Measurements from ENCODE around the gene PAF1. TPM values are rescaled to one million over a fixed set of nuclear protein-coding genes. Genes with fewer than 3 reads are reported as not detected.
A peak's percentile ranks its signal among the peaks of the same experiment; 100 is the strongest.

PAF1 gene
- total RNA-seq, 2 donors from 2014 or later, result 16.9 to 49.8 TPM

- Histone ChIP-seq H3K27ac (no peak overlapping the region), H3K4me3 (no peak overlapping the region), H3K36me3 (replicated peaks in 1 of 2; ENCODE audit: insufficient read depth in 1 of 2, low read depth in 2 of 2) (no peaks in the 10 kb centered on the region), H3K27me3 (no peaks in the 10 kb centered on the region), H3K4me1 (peaks cover 14% of the 10 kb centered on the region), H3K9me3 (no peaks in the 10 kb centered on the region)
- DNase-seq (no peak), ATAC-seq (no peak)
- TF ChIP-seq, protein P1, sequence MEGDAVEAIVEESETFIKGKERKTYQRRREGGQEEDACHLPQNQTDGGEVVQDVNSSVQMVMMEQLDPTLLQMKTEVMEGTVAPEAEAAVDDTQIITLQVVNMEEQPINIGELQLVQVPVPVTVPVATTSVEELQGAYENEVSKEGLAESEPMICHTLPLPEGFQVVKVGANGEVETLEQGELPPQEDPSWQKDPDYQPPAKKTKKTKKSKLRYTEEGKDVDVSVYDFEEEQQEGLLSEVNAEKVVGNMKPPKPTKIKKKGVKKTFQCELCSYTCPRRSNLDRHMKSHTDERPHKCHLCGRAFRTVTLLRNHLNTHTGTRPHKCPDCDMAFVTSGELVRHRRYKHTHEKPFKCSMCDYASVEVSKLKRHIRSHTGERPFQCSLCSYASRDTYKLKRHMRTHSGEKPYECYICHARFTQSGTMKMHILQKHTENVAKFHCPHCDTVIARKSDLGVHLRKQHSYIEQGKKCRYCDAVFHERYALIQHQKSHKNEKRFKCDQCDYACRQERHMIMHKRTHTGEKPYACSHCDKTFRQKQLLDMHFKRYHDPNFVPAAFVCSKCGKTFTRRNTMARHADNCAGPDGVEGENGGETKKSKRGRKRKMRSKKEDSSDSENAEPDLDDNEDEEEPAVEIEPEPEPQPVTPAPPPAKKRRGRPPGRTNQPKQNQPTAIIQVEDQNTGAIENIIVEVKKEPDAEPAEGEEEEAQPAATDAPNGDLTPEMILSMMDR (IDR thresholded peaks at IDR 0.05), result no peak
- no peak for TF ChIP-seq POLR2A (IDR thresholded peaks at IDR 0.05)
- intact Hi-C loops (cut with DNase I), result loop anchor here (10.0 kb wide), 1 partner anchor 73 kb away; the partner anchor contains the start of gene SAMD4B
- WGBS, 2 donors, result 79 to 89% methylated on average over 30 of the region's 30 CpGs
Observed at GRCh38 chr19:39417463-39418181, 26.7 kb upstream of the PAF1 start.

GRCh38 chr19:39416152-39417120 lies 25.5 kb upstream of the PAF1 start:
- Histone ChIP-seq H3K27me3 (no peaks in the 10 kb centered on the region), H3K27ac (no peak overlapping the region), H3K4me1 (peaks cover 23% of the 10 kb centered on the region), H3K36me3 (replicated peaks in 1 of 2; ENCODE audit: insufficient read depth in 1 of 2, low read depth in 2 of 2) (no peaks in the 10 kb centered on the region), H3K9me3 (no peaks in the 10 kb centered on the region), H3K4me3 (no peak overlapping the region)
- ATAC-seq (no peak), DNase-seq (no peak)
- intact Hi-C loops (cut with DNase I), result loop anchor here (10.0 kb wide), 1 partner anchor 72 kb away; the partner anchor contains the start of gene SAMD4B
- TF ChIP-seq, protein P1 (IDR thresholded peaks at IDR 0.05), result no peak
- TF ChIP-seq POLR2A (IDR thresholded peaks at IDR 0.05), result no peak
- WGBS, 2 donors, result 81 to 83% methylated on average over 14 to 26 of the region's 27 CpGs

DNA sequence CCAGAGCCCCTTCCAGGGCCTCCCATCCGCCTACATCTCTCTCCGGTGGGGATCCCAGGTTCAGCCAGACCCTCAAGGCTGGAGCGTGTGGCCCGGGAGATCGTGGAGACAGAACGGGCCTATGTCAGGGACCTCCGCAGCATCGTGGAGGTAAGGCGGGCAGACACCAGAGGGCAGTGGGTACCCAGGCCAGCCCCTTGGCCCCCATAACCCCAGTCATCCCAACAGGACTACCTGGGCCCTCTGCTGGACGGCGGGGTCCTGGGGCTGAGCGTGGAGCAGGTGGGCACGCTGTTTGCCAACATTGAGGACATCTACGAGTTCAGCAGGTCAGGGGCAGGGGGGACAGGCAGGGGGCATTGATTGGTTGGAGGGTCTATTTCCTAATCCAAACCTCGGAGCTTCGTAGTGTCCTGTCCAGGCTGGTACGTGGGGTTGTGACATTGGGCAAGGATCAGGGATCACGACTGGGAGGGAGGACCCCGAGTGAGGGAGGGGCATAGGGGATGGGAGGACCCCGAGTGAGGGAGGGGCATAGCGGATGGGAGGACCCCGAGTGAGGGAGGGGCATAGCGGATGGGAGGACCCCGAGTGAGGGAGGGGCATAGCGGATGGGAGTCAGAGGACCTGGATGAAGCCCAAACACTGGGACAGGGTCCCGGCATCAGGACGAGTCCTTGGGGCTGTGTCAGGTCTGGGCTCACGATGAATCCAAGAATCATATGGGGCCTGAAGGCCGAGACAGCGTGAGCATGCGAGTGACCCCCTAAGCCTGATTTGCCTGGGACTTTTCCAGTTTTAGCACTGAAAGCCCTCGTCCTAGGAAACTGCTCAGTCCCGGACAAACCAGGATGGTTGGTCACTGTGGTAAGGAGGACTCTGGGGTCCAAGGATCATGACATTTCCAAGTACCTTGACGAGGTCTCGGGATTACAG lies 24.5 kb upstream of the PAF1 start:
- H3K27me3 ChIP-seq, result no peaks in the 10 kb centered on the region
- peaks cover 34% of the 10 kb centered on the region for H3K4me1 ChIP-seq
- no peak for ATAC-seq
- H3K27ac ChIP-seq, result no peak overlapping the region
- H3K36me3 ChIP-seq (replicated peaks in 1 of 2; ENCODE audit: insufficient read depth in 1 of 2, low read depth in 2 of 2), result no peaks in the 10 kb centered on the region
- H3K4me3 ChIP-seq, result no peak overlapping the region
- no peaks in the 10 kb centered on the region for H3K9me3 ChIP-seq
- TF ChIP-seq POLR2A (IDR thresholded peaks at IDR 0.05), result no peak
- TF ChIP-seq, protein P1 (IDR thresholded peaks at IDR 0.05), result no peak
- 71 to 74% methylated on average over 23 to 34 of the region's 35 CpGs for WGBS, 2 donors
- intact Hi-C loops (cut with DNase I), result loop anchor here (10.0 kb wide), 1 partner anchor 71 kb away; the partner anchor contains the start of gene SAMD4B
- no peak for DNase-seq

GRCh38 chr19:39413911-39414608 lies 23.2 kb upstream of the PAF1 start:
- H3K27ac ChIP-seq, result peak overlapping the region in 3 of 4 donors; percentile 64 to 98 (median 78)
- H3K4me1 ChIP-seq, result peaks cover 40% of the 10 kb centered on the region
- ATAC-seq (no peak), DNase-seq (no peak)
- WGBS, 2 donors, result 66 to 75% methylated on average over 14 to 18 of the region's 18 CpGs
- no peaks in the 10 kb centered on the region for H3K9me3 ChIP-seq
- H3K27me3 ChIP-seq, result no peaks in the 10 kb centered on the region
- no peaks in the 10 kb centered on the region for H3K36me3 ChIP-seq (replicated peaks in 1 of 2; ENCODE audit: insufficient read depth in 1 of 2, low read depth in 2 of 2)
- intact Hi-C loops (cut with DNase I), result loop anchor here (10.0 kb wide), 1 partner anchor 69 kb away; the partner anchor contains the start of gene SAMD4B
- TF ChIP-seq POLR2A (IDR thresholded peaks at IDR 0.05), result no peak
- TF ChIP-seq, protein P1 (IDR thresholded peaks at IDR 0.05), result no peak
- H3K4me3 ChIP-seq, result no peak overlapping the region
